IPS-15b (cell line): ENCODE results near the gene ITPR2.

ENCODE experiments used
- H3K27me3 ChIP-seq: one replicate; pipeline ENCODE4 v1.6.1; 2013; ENCODE audit warnings: low read length; ENCODE audit not compliant: control insufficient read depth, insufficient read depth
- H3K36me3 ChIP-seq: one replicate; pipeline ENCODE4 v1.6.1; 2013; ENCODE audit warnings: low read length; ENCODE audit not compliant: control insufficient read depth, insufficient read depth
- H3K4me1 ChIP-seq: one replicate; pipeline ENCODE4 v1.6.1; 2013; ENCODE audit warnings: mild to moderate bottlenecking, low read length; ENCODE audit not compliant: control insufficient read depth, insufficient read depth
- H3K4me3 ChIP-seq: one replicate; pipeline ENCODE4 v1.5.1; 2013; ENCODE audit warnings: low read depth, low read length
- H3K9ac ChIP-seq: one replicate; pipeline ENCODE4 v1.6.1; 2013; ENCODE audit warnings: low read depth, mild to moderate bottlenecking, low read length
- H3K9me3 ChIP-seq: one replicate; pipeline ENCODE4 v1.6.1; 2013; ENCODE audit warnings: mild to moderate bottlenecking, low read length; ENCODE audit not compliant: control insufficient read depth, insufficient read depth

The ITPR2 gene

DNA sequence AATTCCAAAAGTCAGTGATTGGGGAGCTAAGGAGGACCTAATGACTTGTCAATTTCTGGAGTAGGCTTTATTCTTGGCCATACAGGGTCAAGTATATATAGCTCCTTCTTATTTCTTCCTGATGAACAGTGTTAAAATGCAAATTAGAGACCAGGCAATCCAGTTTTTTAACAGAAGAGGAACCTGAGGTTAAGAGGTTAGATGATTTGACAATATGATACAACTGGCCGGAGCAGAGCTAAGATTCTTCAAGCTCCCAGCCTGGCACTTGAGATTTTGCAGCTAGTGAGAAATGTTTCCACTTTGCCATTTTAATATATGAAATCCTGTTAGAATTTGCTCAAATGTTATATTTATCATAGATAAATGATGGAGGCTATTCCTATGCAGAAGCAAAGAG is 433.6 kb downstream of the ITPR2 start:
- no peak overlapping the region for H3K9ac ChIP-seq
- no peaks in the 10 kb centered on the region for H3K9me3 ChIP-seq
- no peaks in the 10 kb centered on the region for H3K4me1 ChIP-seq
- H3K36me3 ChIP-seq = no peaks in the 10 kb centered on the region
- no peak overlapping the region for H3K4me3 ChIP-seq
- no peaks in the 10 kb centered on the region for H3K27me3 ChIP-seq

DNA sequence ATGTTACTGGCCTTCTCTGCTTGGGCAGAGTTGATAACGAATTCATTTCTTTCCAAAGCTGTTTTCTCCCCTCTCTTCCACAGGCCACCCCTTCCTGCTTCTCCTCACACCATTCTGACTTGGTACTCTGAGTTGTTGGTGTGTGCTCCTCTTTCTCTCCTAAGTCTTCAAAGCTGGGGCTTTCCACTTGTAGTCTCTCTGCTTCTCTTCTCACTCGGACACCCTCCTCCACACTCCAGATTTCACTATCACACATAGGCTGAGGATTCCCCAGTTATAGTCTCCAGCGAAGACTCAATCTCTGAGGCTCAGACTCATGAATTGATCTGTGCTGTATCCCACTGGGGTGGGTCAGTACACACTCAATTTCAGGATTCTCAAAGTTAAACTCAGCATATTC is 436.6 kb downstream of the ITPR2 start:
- Histone ChIP-seq H3K27me3 (no peaks in the 10 kb centered on the region), H3K9ac (no peak overlapping the region), H3K36me3 (no peaks in the 10 kb centered on the region), H3K4me3 (no peak overlapping the region), H3K9me3 (no peaks in the 10 kb centered on the region), H3K4me1 (no peaks in the 10 kb centered on the region)

DNA sequence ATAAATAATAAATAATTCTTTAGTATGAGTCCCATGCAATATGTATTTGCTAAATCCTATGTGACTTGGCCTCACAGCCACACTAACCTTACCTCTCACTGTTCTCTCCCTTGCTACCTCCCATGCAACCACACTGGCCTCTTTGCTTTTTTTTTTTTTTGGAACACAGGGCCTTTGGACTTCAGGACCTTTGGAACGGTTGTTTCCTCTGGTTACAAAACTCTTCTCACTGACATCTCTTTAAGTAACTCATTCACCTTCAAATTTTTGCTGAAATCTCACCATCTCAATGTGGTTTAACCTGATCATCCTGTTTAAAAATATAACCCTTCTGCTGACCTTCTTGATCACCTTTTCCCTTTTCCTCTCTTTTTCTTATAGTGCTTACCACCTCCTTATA is 443.7 kb downstream of the ITPR2 start:
- H3K4me1 ChIP-seq = no peaks in the 10 kb centered on the region
- no peaks in the 10 kb centered on the region for H3K27me3 ChIP-seq
- H3K4me3 ChIP-seq = no peak overlapping the region
- no peaks in the 10 kb centered on the region for H3K36me3 ChIP-seq
- no peaks in the 10 kb centered on the region for H3K9me3 ChIP-seq
- no peak overlapping the region for H3K9ac ChIP-seq

DNA sequence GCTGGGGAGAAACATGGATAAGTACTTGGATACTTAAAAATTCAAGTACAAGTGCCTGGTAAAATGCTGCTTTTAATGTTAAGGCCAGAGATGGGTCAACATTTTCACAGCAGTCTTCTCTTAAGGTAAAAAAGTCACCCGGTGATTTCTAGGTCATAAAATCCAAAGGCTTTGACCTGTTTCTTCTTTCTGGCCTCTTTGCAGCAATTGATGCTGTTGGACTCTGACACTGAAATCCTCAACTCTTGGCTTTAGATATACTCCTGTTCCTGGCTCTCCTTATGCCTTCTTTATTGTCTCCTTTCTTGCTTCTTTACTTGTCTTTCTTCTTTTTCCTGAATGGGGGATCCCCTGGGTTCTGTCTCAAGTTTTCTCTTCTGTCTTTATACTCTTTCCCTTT is 448.5 kb downstream of the ITPR2 start:
- Histone ChIP-seq H3K36me3 (no peaks in the 10 kb centered on the region), H3K9me3 (no peaks in the 10 kb centered on the region), H3K4me3 (no peak overlapping the region)

DNA sequence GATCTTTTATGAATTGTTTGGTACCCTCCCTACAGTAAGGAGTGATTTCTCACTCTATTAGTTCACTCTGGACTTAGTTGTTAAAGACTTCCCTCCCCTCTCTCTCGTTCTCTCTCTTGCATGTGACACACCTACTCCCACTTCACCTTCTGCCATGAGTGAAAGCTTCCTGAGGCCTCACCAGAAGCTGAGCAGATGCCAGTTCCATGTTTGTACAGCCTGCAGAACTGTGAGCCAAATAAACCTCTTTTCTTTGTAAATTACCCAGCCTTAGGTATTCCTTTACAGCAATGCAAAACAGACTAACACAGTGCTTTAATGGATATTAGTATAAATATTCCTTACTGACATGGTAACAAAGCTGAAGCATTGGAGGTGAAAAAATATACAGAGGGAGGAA is 450.0 kb downstream of the ITPR2 start:
- Histone ChIP-seq H3K36me3 (no peaks in the 10 kb centered on the region), H3K9ac (no peak overlapping the region), H3K27me3 (no peaks in the 10 kb centered on the region), H3K4me1 (no peaks in the 10 kb centered on the region), H3K9me3 (no peaks in the 10 kb centered on the region), H3K4me3 (no peak overlapping the region)

More for the DNA sequence above, 448.5 kb downstream of the ITPR2 start:
- no peaks in the 10 kb centered on the region for H3K27me3 ChIP-seq
- H3K9ac ChIP-seq = no peak overlapping the region
- no peaks in the 10 kb centered on the region for H3K4me1 ChIP-seq

DNA sequence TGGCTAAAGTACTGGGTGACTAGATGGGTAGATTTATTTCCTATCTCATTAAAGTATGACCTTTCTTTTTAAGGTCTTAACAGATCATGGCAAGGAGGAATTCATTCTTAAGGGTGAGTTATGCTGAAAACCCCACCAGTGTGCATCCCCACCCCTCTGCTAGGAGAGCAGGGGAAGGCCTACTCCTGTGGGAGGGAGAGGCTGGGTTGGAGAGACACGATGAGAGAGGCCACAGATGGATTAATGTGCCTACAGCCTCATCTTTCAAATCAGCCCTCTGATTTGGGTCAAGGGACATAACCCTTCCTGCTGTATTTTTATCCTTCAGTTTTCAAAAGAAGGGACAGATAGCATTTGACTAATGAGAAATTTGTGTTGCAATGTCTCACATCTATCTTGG is 452.1 kb downstream of the ITPR2 start:
- Histone ChIP-seq H3K27me3 (no peaks in the 10 kb centered on the region), H3K4me3 (no peak overlapping the region), H3K4me1 (no peaks in the 10 kb centered on the region), H3K36me3 (no peaks in the 10 kb centered on the region), H3K9ac (no peak overlapping the region), H3K9me3 (no peaks in the 10 kb centered on the region)

DNA sequence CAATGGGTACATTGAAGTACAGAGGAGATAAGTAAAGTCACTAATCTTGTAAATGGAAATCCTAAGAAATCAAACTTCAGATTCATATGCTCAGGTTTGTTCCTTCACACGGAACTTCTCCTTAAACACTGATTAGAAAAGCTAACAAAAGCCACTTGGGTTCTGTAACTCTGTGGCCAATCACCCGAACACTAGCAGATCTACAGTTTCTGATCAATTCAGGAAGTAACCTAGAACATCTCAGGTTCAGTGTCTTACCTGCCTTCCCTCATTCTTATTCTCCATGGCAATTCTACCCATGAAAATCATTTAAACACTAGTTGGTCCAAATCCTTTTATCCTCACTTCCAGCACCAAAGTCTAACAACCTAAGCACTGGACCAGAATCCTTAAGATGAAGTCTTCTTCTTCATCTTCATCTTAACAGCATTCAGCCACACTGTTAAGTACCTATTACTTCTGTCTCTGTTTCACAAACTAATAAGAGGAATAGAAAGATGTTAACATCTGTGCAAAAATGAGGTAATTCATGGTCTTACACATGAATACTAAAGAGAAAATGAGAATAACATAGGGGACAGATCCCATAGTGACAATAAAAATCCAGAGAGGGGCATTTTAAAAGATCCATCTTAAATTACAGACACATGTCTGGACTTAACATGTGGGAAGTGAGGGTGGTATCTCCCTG is 453.1 kb downstream of the ITPR2 start:
- Histone ChIP-seq H3K27me3 (no peaks in the 10 kb centered on the region), H3K4me1 (no peaks in the 10 kb centered on the region), H3K9ac (no peak overlapping the region), H3K36me3 (no peaks in the 10 kb centered on the region), H3K4me3 (no peak overlapping the region), H3K9me3 (no peaks in the 10 kb centered on the region)

DNA sequence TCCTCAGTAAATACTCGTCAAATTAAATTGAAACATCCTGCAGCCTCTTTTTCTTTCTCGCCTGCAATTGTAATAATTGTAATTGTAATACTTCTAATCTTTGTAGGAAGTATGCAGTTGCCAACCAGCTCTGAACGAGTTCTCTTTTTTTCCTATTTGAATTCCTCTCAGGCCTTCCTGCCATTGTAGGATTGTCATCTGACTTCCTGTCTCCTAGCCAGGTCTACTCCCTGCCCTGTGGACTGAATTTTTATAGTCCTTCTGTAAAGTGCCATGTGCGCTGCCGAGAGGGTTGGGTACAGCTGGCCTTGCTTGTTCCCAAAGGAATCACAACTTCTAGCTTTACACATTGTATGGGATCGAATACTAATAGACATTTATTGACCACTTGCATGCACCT is 454.3 kb downstream of the ITPR2 start:
- no peak overlapping the region for H3K9ac ChIP-seq
- H3K4me1 ChIP-seq = no peaks in the 10 kb centered on the region
- H3K36me3 ChIP-seq = no peaks in the 10 kb centered on the region
- H3K4me3 ChIP-seq = no peak overlapping the region
- no peaks in the 10 kb centered on the region for H3K27me3 ChIP-seq
- no peaks in the 10 kb centered on the region for H3K9me3 ChIP-seq

DNA sequence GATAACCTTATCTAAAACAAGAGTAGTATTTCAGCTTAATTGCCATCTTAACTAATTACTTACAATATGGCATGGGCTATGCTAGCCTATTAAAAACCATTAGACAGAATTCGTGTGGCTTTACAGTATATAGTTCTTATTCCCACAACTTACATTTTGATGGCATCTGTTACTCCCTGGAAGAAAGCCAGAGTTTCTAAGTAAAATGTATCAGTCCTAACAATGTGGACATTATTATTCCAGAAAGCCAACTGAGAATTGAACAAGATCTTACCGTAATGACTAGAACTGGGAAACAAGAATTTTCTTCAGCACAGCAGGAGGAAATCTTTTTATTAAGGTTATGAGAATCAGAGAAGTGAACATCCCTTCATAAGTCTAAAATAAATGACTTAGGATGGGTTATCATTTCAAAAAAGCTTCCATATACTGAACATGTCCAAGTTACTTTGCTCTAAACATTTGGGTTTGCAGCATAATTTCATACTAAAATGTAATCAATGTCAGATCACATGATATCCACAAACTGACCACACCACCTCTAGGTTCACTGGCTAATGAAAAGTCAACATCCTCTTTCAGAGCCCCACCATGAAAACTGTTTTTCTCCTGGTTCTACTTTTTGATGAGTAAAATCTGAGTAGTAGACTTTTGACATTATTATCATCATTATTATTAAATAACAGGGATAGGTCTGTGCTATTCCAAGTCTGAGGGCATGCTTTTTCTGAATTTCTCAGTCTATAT is 457.9 kb downstream of the ITPR2 start:
- no peak overlapping the region for H3K4me3 ChIP-seq
- no peak overlapping the region for H3K9ac ChIP-seq
- H3K9me3 ChIP-seq = no peaks in the 10 kb centered on the region
- no peaks in the 10 kb centered on the region for H3K4me1 ChIP-seq
- H3K27me3 ChIP-seq = no peaks in the 10 kb centered on the region
- H3K36me3 ChIP-seq = no peaks in the 10 kb centered on the region

DNA sequence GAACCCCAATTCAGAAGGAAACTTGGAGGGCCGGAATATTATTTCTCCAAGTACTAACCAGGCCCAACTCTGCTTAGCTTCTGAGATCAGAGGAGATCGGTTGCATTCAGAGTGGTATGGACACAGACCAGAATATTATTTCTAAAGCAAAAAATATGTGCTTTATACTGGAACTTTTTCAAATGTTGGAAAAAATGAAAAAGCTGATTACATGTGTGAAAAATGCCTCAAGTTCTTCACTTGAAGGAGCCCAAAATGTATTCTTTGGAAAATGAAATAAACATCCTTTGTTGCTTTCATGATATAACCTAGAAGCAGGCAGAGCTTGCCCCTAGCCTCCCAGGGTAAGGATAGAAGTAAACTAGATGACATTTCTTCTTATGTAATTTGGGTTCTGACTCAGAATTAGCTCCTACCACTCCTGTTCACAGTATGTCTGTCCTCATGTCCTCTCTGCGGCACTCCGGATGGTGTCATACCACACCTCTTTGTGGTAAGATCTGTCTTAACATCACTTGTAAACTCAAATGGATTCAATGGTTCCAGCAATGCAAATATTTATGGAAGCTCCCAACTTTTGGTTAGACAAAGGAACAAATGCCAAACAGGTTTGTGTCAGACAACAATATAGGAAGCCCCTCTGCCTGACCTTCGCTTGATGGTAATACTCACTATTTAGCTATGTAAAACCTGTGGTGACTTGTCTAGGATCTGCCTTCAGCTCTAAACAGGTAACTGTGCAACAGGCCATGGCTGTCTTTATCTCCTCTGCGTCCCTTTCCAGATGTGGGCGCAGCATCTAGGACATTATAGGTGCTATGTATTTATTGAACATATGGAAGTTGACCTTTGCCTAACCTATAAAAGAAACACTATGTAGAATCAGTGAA is 459.1 kb downstream of the ITPR2 start:
- Histone ChIP-seq H3K36me3 (no peaks in the 10 kb centered on the region), H3K9ac (no peak overlapping the region)

DNA sequence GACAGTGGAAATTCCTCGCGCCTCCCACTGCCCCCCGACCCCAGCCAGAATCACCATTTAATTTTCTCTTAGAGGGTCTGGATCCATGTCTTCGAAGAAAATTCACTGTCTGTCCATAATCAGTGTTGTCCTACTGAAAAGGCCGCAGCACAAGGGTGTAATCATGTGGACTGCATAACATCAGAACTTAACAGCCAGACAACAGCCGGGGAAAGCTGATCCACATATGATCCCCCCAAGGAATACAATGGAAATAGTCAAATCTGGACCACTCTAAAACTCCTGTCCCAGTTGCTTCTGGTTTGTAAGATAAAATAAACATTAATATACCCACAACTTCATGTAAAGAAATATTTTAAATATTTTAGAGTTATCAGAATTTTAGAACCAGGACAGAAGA is 460.1 kb downstream of the ITPR2 start:
- H3K9me3 ChIP-seq = no peaks in the 10 kb centered on the region
- no peaks in the 10 kb centered on the region for H3K27me3 ChIP-seq
- no peak overlapping the region for H3K4me3 ChIP-seq
- no peak overlapping the region for H3K9ac ChIP-seq
- H3K36me3 ChIP-seq = no peaks in the 10 kb centered on the region
- H3K4me1 ChIP-seq = no peaks in the 10 kb centered on the region

More for the DNA sequence above, 459.1 kb downstream of the ITPR2 start:
- H3K4me1 ChIP-seq = no peaks in the 10 kb centered on the region
- no peak overlapping the region for H3K4me3 ChIP-seq
- no peaks in the 10 kb centered on the region for H3K27me3 ChIP-seq
- no peaks in the 10 kb centered on the region for H3K9me3 ChIP-seq
